Trophoblast cell (in vitro differentiated cells and primary cell): ENCODE results near the gene DIAPH3.
A peak's percentile ranks its signal among the peaks of the same experiment; 100 is the strongest.

Source experiments
- DNase-seq, 2 donors: peaks; one replicate each; pipeline ENCODE4 v3.0.0-alpha.2; 2016
- H2AFZ ChIP-seq: 2 replicates; pipeline ENCODE4 v1.6.1; 2013; ENCODE audit warnings: low read length, moderate library complexity, mild to moderate bottlenecking; ENCODE audit not compliant: insufficient read depth, poor library complexity
- H2AK5ac ChIP-seq: 2 replicates; pipeline ENCODE4 v1.6.1; 2013; ENCODE audit warnings: mild to moderate bottlenecking, low read length
- H2BK120ac ChIP-seq: 2 replicates; pipeline ENCODE4 v1.6.1; 2013; ENCODE audit warnings: low read length, mild to moderate bottlenecking, moderate library complexity; ENCODE audit not compliant: insufficient read depth, poor library complexity
- H2BK12ac ChIP-seq: 2 replicates; pipeline ENCODE4 v1.6.1; 2013; ENCODE audit warnings: mild to moderate bottlenecking, low read length, moderate library complexity
- H2BK5ac ChIP-seq: 2 replicates; pipeline ENCODE4 v1.6.1; 2013; ENCODE audit warnings: low read length, low read depth, moderate library complexity, mild to moderate bottlenecking; ENCODE audit not compliant: poor library complexity
- H3K14ac ChIP-seq: 2 replicates; pipeline ENCODE4 v1.6.1; 2013; ENCODE audit warnings: mild to moderate bottlenecking, low read length
- H3K18ac ChIP-seq: 2 replicates; pipeline ENCODE4 v1.6.1; 2013; ENCODE audit warnings: mild to moderate bottlenecking, low read length
- H3K23ac ChIP-seq: 2 replicates; pipeline ENCODE4 v1.6.1; 2013; ENCODE audit warnings: low read length
- H3K27ac ChIP-seq: 2 replicates; pipeline ENCODE4 v1.5.1; 2013; ENCODE audit warnings: low read depth, mild to moderate bottlenecking, inconsistent platforms, low read length, moderate library complexity
- H3K27me3 ChIP-seq: 2 replicates; pipeline ENCODE4 v1.6.1; 2013; ENCODE audit warnings: inconsistent platforms, mild to moderate bottlenecking, low read length, moderate library complexity; ENCODE audit not compliant: insufficient read depth
- H3K36me3 ChIP-seq, 2 experiments: 1 replicate in 1 of 2; 2 replicates in 1 of 2; pipeline ENCODE4 v1.6.1; 2013; ENCODE audit warnings: low read length in 2 of 2, mild to moderate bottlenecking in 2 of 2, moderate library complexity in 1 of 2; ENCODE audit not compliant: insufficient read depth in 2 of 2, control insufficient read depth in 1 of 2
- H3K4ac ChIP-seq: 2 replicates; pipeline ENCODE4 v1.6.1; 2013; ENCODE audit warnings: low read depth, mild to moderate bottlenecking, low read length, moderate library complexity
- H3K4me1 ChIP-seq, 2 experiments: 1 replicate in 1 of 2; 2 replicates in 1 of 2; pipeline ENCODE4 v1.6.1; 2013; ENCODE audit warnings: low read length in 2 of 2, mild to moderate bottlenecking in 2 of 2, moderate library complexity in 1 of 2; ENCODE audit not compliant: insufficient read depth in 2 of 2, control insufficient read depth in 1 of 2
- H3K4me2 ChIP-seq: 2 replicates; pipeline ENCODE4 v1.6.1; 2013; ENCODE audit warnings: inconsistent platforms, mild to moderate bottlenecking, low read length, moderate library complexity
- H3K4me3 ChIP-seq: 2 replicates; pipeline ENCODE4 v1.5.1; 2013; ENCODE audit warnings: mild to moderate bottlenecking, low read depth, low read length, inconsistent platforms
- H3K79me1 ChIP-seq: one replicate; pipeline ENCODE4 v1.6.1; 2013; ENCODE audit warnings: low read length
- H3K79me2 ChIP-seq: 2 replicates; pipeline ENCODE4 v1.6.1; 2013; ENCODE audit warnings: low read length, mild to moderate bottlenecking; ENCODE audit not compliant: control insufficient read depth, insufficient read depth, poor library complexity
- H3K9ac ChIP-seq: 2 replicates; pipeline ENCODE4 v1.6.1; 2013; ENCODE audit warnings: mild to moderate bottlenecking, low read length
- H3K9me3 ChIP-seq: 2 replicates; pipeline ENCODE4 v1.6.1; 2013; ENCODE audit warnings: low read depth, mild to moderate bottlenecking, control low read depth, inconsistent platforms, low read length; ENCODE audit not compliant: insufficient read depth
- H4K12ac ChIP-seq: 2 replicates; pipeline ENCODE4 v1.6.1; 2013; ENCODE audit warnings: low read depth, mild to moderate bottlenecking, low read length, moderate library complexity
- H4K8ac ChIP-seq: 2 replicates; pipeline ENCODE4 v1.6.1; 2013; ENCODE audit warnings: low read depth, mild to moderate bottlenecking, low read length, moderate library complexity
- H4K91ac ChIP-seq: one replicate; pipeline ENCODE4 v1.6.1; 2013; ENCODE audit warnings: low read depth, mild to moderate bottlenecking, low read length, moderate library complexity
- WGBS: extraction: QIAGEN DNeasy Blood & Tissue Kit; methylation state at CpG from one replicate; pipeline ENCODE4 v1.1.7; 2013; ENCODE audit warnings: missing lambda C conversion rate; ENCODE audit not compliant: insufficient read length, insufficient coverage; ENCODE audit errors: extremely low coverage; 5-methylcytosine and 5-hydroxymethylcytosine counted together

The DIAPH3 gene

GRCh38 chr13:59738921-59739320, 424.8 kb downstream of the DIAPH3 start:
- H3K18ac ChIP-seq: no peak overlapping the region

GRCh38 chr13:59734393-59734792, 429.3 kb downstream of the DIAPH3 start:
- Histone ChIP-seq H3K18ac (no peak overlapping the region), H4K8ac (no peak overlapping the region), H3K4me2 (no peak overlapping the region), H3K9me3 (no peaks in the 10 kb centered on the region), H3K27me3 (no peaks in the 10 kb centered on the region), H2AK5ac (no peak overlapping the region), H2BK12ac (no peak overlapping the region), H3K79me1 (no peaks in the 10 kb centered on the region), H4K91ac (no peak overlapping the region), H3K4me3 (no peak overlapping the region), H3K9ac (no peak overlapping the region), H3K79me2 (no peaks in the 10 kb centered on the region), H2BK120ac (no peak overlapping the region), H2BK5ac (no peak overlapping the region), H3K36me3 (no peaks in the 10 kb centered on the region), H3K4ac (no peak overlapping the region), H3K14ac (no peak overlapping the region), H3K27ac (no peak overlapping the region), H2AFZ (no peak overlapping the region), H3K23ac (no peak overlapping the region), H3K4me1 (no peaks in the 10 kb centered on the region), H4K12ac (no peak overlapping the region)
- no peak for DNase-seq
- no CpG with 5 or more reads among the region's 6 CpGs for WGBS

More at GRCh38 chr13:59738921-59739320, 424.8 kb downstream of the DIAPH3 start:
- no peak overlapping the region for H2BK12ac ChIP-seq
- H3K27me3 ChIP-seq: no peaks in the 10 kb centered on the region
- H3K4me1 ChIP-seq: no peaks in the 10 kb centered on the region
- DNase-seq: no peak
- H3K27ac ChIP-seq: no peak overlapping the region
- no peaks in the 10 kb centered on the region for H3K79me2 ChIP-seq
- no peak overlapping the region for H3K14ac ChIP-seq
- no peak overlapping the region for H3K4me3 ChIP-seq
- H3K23ac ChIP-seq: no peak overlapping the region
- H4K8ac ChIP-seq: no peak overlapping the region
- no peaks in the 10 kb centered on the region for H3K9me3 ChIP-seq
- no peaks in the 10 kb centered on the region for H3K79me1 ChIP-seq
- no peak overlapping the region for H3K4ac ChIP-seq
- no peak overlapping the region for H3K4me2 ChIP-seq
- no peak overlapping the region for H2BK5ac ChIP-seq
- H4K12ac ChIP-seq: no peak overlapping the region
- H2AK5ac ChIP-seq: no peak overlapping the region
- H3K36me3 ChIP-seq: no peaks in the 10 kb centered on the region
- 100% methylated on average over 1 of the region's 5 CpGs for whole genome bisulfite sequencing
- H2AFZ ChIP-seq: no peak overlapping the region
- no peak overlapping the region for H2BK120ac ChIP-seq
- H3K9ac ChIP-seq: no peak overlapping the region
- no peak overlapping the region for H4K91ac ChIP-seq

- WGBS: no CpG with 5 or more reads among the region's 2 CpGs
- no peak overlapping the region for H4K12ac ChIP-seq
- no peaks in the 10 kb centered on the region for H3K4me1 ChIP-seq
- no peak overlapping the region for H3K27ac ChIP-seq
- H3K23ac ChIP-seq: no peak overlapping the region
- no peaks in the 10 kb centered on the region for H3K9me3 ChIP-seq
- no peak overlapping the region for H4K91ac ChIP-seq
- no peak overlapping the region for H3K14ac ChIP-seq
- H3K79me1 ChIP-seq: no peaks in the 10 kb centered on the region
- no peak overlapping the region for H3K18ac ChIP-seq
- no peak overlapping the region for H4K8ac ChIP-seq
- H2BK120ac ChIP-seq: no peak overlapping the region
- no peak overlapping the region for H3K9ac ChIP-seq
- no peak overlapping the region for H3K4ac ChIP-seq
- H3K4me3 ChIP-seq: no peak overlapping the region
- H3K36me3 ChIP-seq: no peaks in the 10 kb centered on the region
- DNase-seq: peak in 1 of 2 donors; percentile 60
- no peaks in the 10 kb centered on the region for H3K79me2 ChIP-seq
- no peak overlapping the region for H3K4me2 ChIP-seq
- no peak overlapping the region for H2BK5ac ChIP-seq
- no peak overlapping the region for H2AFZ ChIP-seq
- H3K27me3 ChIP-seq: no peaks in the 10 kb centered on the region
- no peak overlapping the region for H2BK12ac ChIP-seq
- no peak overlapping the region for H2AK5ac ChIP-seq
Measured at GRCh38 chr13:59733744-59734143, 430.0 kb downstream of the DIAPH3 start.

- Histone ChIP-seq H3K23ac (no peak overlapping the region), H3K9me3 (no peaks in the 10 kb centered on the region), H3K79me1 (no peaks in the 10 kb centered on the region), H3K27me3 (no peaks in the 10 kb centered on the region), H3K18ac (no peak overlapping the region), H3K27ac (no peak overlapping the region), H2BK5ac (no peak overlapping the region), H3K36me3 (no peaks in the 10 kb centered on the region), H3K79me2 (no peaks in the 10 kb centered on the region), H3K14ac (no peak overlapping the region), H3K4ac (no peak overlapping the region), H2AK5ac (no peak overlapping the region), H3K4me3 (no peak overlapping the region), H4K91ac (no peak overlapping the region), H3K4me2 (no peak overlapping the region), H2BK120ac (no peak overlapping the region), H2AFZ (no peak overlapping the region), H3K9ac (no peak overlapping the region), H2BK12ac (no peak overlapping the region), H4K8ac (no peak overlapping the region), H3K4me1 (no peaks in the 10 kb centered on the region), H4K12ac (no peak overlapping the region)
- no CpG with 5 or more reads among the region's 3 CpGs for WGBS
- no peak for DNase-seq
Measured at GRCh38 chr13:59730026-59730425, 433.7 kb downstream of the DIAPH3 start.
